ENCODE measurements around the gene MAN2A1.

MAN2A1 gene

DNA sequence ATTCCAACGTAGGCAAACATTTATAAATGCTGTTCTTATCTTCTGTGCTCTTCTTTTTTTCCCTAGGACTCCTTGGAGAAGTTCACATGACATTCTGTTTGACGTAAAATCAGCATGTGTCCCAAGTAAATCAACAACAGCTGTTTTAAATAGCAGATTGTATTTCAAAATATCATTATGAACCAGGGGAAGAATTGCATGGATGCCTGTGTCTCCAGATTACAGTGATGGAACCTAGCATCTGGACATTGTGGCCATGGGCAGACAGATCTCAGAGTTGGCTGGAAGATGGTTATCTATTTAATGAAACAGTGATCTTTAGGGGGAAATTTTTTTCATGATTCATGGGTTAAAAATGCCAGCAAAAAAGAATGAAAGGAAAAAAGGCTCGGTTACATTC, 222.0 kb downstream of the MAN2A1 start:
- TF ChIP-seq, protein P1, sequence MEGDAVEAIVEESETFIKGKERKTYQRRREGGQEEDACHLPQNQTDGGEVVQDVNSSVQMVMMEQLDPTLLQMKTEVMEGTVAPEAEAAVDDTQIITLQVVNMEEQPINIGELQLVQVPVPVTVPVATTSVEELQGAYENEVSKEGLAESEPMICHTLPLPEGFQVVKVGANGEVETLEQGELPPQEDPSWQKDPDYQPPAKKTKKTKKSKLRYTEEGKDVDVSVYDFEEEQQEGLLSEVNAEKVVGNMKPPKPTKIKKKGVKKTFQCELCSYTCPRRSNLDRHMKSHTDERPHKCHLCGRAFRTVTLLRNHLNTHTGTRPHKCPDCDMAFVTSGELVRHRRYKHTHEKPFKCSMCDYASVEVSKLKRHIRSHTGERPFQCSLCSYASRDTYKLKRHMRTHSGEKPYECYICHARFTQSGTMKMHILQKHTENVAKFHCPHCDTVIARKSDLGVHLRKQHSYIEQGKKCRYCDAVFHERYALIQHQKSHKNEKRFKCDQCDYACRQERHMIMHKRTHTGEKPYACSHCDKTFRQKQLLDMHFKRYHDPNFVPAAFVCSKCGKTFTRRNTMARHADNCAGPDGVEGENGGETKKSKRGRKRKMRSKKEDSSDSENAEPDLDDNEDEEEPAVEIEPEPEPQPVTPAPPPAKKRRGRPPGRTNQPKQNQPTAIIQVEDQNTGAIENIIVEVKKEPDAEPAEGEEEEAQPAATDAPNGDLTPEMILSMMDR (IDR thresholded peaks at IDR 0.05; ENCODE audit: extremely low read depth, missing control alignments) = no peak
- DNase-seq (ENCODE audit: low spot score) = no peak

DNA sequence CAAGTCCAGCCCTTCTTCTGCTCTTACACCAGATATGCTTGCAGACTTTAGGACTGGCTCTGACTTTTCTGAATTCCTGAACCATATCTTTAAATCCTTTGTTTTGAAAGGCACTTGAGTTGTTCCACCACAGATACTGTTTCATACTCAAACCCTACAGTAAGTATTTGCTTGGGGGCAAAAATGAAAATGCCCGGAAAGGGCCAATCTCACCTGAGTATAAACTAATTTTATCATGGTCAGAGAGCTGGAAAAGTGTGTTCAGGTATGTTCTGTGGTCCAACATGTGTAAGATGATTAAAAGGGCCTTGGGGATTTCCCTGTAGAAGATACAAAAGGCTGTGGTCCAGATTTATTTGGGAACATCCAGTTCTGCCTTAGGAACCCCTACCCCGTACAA, 225.2 kb downstream of the MAN2A1 start:
- no peak for DNase-seq (ENCODE audit: low spot score)
- TF ChIP-seq, protein P1 (IDR thresholded peaks at IDR 0.05; ENCODE audit: extremely low read depth, missing control alignments) = no peak

DNA sequence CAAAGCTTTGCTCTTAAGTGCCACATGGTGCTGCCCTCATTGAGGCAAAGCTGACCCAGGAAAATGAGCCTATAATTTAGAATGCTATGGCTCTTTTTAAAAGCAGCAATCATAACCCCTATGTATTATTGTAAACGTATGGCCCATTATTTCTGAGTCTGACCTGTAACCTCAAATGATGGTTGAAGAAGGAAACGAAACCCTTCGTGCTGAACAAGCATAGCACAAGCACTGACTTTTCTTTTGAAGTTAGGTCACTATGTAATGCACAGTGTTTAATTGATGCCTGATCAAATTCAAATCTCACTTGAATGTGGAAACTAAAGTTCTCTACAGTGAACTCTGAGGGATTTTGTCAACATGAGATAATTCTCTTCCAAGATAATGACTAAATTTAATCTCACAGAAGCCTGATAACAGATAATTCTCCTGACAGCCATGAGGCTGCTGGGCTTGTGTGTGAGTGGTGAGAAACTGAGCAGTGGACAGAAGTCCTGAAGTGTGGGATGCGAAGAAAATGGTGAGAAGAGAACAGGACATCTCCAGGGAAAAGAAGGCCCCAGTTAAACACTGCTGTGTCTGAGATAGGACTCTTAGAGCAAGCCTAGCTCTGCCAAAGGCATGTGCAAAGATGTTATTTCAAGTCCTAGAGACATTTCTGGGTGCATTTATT, 226.9 kb downstream of the MAN2A1 start:
- TF ChIP-seq, protein P1 (IDR thresholded peaks at IDR 0.05; ENCODE audit: extremely low read depth, missing control alignments) = no peak

More for the DNA sequence above, 226.9 kb downstream of the MAN2A1 start:
- DNase-seq (ENCODE audit: low spot score) = no peak

Data from GM20000 (cell line).